Measurements from ENCODE around the gene BCL7C.

BCL7C gene

GRCh38 chr16:30927789-30928378, 34.0 kb upstream of the BCL7C start:
- TF ChIP-seq, protein P1, sequence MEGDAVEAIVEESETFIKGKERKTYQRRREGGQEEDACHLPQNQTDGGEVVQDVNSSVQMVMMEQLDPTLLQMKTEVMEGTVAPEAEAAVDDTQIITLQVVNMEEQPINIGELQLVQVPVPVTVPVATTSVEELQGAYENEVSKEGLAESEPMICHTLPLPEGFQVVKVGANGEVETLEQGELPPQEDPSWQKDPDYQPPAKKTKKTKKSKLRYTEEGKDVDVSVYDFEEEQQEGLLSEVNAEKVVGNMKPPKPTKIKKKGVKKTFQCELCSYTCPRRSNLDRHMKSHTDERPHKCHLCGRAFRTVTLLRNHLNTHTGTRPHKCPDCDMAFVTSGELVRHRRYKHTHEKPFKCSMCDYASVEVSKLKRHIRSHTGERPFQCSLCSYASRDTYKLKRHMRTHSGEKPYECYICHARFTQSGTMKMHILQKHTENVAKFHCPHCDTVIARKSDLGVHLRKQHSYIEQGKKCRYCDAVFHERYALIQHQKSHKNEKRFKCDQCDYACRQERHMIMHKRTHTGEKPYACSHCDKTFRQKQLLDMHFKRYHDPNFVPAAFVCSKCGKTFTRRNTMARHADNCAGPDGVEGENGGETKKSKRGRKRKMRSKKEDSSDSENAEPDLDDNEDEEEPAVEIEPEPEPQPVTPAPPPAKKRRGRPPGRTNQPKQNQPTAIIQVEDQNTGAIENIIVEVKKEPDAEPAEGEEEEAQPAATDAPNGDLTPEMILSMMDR (IDR thresholded peaks at IDR 0.05; ENCODE audit: low read length) = no peak
- TF ChIP-seq EZH2 (IDR thresholded peaks at IDR 0.05; ENCODE audit: borderline replicate concordance, low read length) = no peak
- H4K20me1 ChIP-seq (ENCODE audit: insufficient read depth, low read length) = no peaks in the 10 kb centered on the region
- no peaks in the 10 kb centered on the region for H3K9me2 ChIP-seq (ENCODE audit: low read depth, low read length)
- peak overlapping the region; percentile 16 for H3K27ac ChIP-seq (ENCODE audit: low read depth, low read length, poor library complexity, severe bottlenecking)
- H3K27me3 ChIP-seq (ENCODE audit: insufficient read depth, low read length) = no peaks in the 10 kb centered on the region
- H3F3A ChIP-seq (ENCODE audit: insufficient read depth, low read length) = no peaks in the 10 kb centered on the region
- H3K4me1 ChIP-seq (ENCODE audit: insufficient read depth, low read length, severe bottlenecking) = peaks cover 22% of the 10 kb centered on the region
- H3K79me2 ChIP-seq (ENCODE audit: insufficient read depth, low read length) = no peaks in the 10 kb centered on the region
- no peak overlapping the region for H3K4me3 ChIP-seq (ENCODE audit: low read depth, low read length, poor library complexity, severe bottlenecking)
- H3K9me3 ChIP-seq (ENCODE audit: low read length) = no peaks in the 10 kb centered on the region
- no peak overlapping the region for H2AFZ ChIP-seq (ENCODE audit: low read length)
- H3K9ac ChIP-seq (ENCODE audit: low read length) = no peak overlapping the region; the same call in 1 of the 2 replicates
- H3K36me3 ChIP-seq (ENCODE audit: insufficient read depth, low read length) = peaks cover 28% of the 10 kb centered on the region; the same call in 1 of the 2 replicates
- peak overlapping the region; percentile 21; the same call in 1 of the 2 replicates for H3K4me2 ChIP-seq (ENCODE audit: low read length)

GRCh38 chr16:30926937-30927788, 33.3 kb upstream of the BCL7C start:
- Histone ChIP-seq H3K27ac (ENCODE audit: low read depth, low read length, poor library complexity, severe bottlenecking) (peak overlapping the region; percentile 24), H3K36me3 (ENCODE audit: insufficient read depth, low read length) (peaks cover 24% of the 10 kb centered on the region; the same call in 1 of the 2 replicates)

DNA sequence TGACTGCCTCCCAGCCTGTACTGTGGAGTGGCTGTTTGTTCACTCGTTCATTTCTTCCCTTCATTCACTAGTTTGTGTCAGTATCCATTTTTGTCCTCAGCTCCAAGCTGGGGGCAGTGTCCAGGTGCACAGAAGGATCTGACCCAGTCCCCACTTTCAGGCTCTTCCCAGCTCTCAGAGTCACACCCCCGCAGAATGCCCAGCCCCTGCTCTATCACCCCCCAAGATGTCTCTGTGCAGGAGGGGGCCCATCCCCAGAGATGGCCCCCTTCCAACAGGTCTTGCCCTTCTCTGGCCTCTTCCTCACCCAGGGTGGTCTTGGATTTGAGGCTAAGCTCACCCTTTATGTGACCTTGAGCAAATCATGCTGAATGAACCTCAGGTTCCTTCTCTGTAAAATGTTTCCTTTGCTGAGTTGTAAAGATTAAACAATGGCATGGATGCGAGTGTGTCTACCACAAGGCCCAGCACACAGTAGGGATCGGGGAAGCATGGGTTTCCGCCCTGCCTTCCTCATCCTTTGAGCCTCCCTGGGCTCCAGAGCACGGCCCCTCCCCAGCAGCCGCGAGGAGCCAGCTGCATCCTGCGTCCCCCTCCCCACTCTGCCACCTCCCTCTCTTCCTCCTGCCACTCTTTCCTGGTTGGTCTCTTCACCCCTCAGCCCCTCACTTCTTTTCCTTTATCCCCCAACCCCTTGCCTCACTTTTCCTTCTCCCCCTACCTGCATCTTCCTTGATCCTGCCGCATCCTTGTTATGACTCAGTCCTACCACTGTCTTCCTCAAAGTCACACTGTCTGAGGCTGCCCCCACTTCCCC, 32.3 kb upstream of the BCL7C start:
- TF ChIP-seq EZH2 (IDR thresholded peaks at IDR 0.05; ENCODE audit: borderline replicate concordance, low read length) = no peak
- TF ChIP-seq, protein P1 (IDR thresholded peaks at IDR 0.05; ENCODE audit: low read length) = no peak

More at GRCh38 chr16:30926937-30927788, 33.3 kb upstream of the BCL7C start:
- Histone ChIP-seq H3K79me2 (ENCODE audit: insufficient read depth, low read length) (no peaks in the 10 kb centered on the region), H3K4me1 (ENCODE audit: insufficient read depth, low read length, severe bottlenecking) (peaks cover 22% of the 10 kb centered on the region), H3K4me3 (ENCODE audit: low read depth, low read length, poor library complexity, severe bottlenecking) (no peak overlapping the region), H3K9me3 (ENCODE audit: low read length) (no peaks in the 10 kb centered on the region), H3F3A (ENCODE audit: insufficient read depth, low read length) (no peaks in the 10 kb centered on the region), H4K20me1 (ENCODE audit: insufficient read depth, low read length) (no peaks in the 10 kb centered on the region), H3K9ac (ENCODE audit: low read length) (no peak overlapping the region; the same call in 1 of the 2 replicates), H3K4me2 (ENCODE audit: low read length) (peak overlapping the region; percentile 21; the same call in 1 of the 2 replicates), H2AFZ (ENCODE audit: low read length) (no peak overlapping the region), H3K9me2 (ENCODE audit: low read depth, low read length) (no peaks in the 10 kb centered on the region), H3K27me3 (ENCODE audit: insufficient read depth, low read length) (no peaks in the 10 kb centered on the region)
- no peak for TF ChIP-seq EZH2 (IDR thresholded peaks at IDR 0.05; ENCODE audit: borderline replicate concordance, low read length)
- TF ChIP-seq, protein P1 (IDR thresholded peaks at IDR 0.05; ENCODE audit: low read length) = no peak

More for the DNA sequence above, 32.3 kb upstream of the BCL7C start:
- Histone ChIP-seq H2AFZ (ENCODE audit: low read length) (no peak overlapping the region), H3K79me2 (ENCODE audit: insufficient read depth, low read length) (no peaks in the 10 kb centered on the region), H3K9me2 (ENCODE audit: low read depth, low read length) (no peaks in the 10 kb centered on the region), H3K27ac (ENCODE audit: low read depth, low read length, poor library complexity, severe bottlenecking) (peak overlapping the region; percentile 24), H4K20me1 (ENCODE audit: insufficient read depth, low read length) (no peaks in the 10 kb centered on the region), H3K27me3 (ENCODE audit: insufficient read depth, low read length) (no peaks in the 10 kb centered on the region), H3K36me3 (ENCODE audit: insufficient read depth, low read length) (peaks cover 18% of the 10 kb centered on the region; the same call in 1 of the 2 replicates), H3K4me3 (ENCODE audit: low read depth, low read length, poor library complexity, severe bottlenecking) (no peak overlapping the region), H3F3A (ENCODE audit: insufficient read depth, low read length) (no peaks in the 10 kb centered on the region), H3K9me3 (ENCODE audit: low read length) (no peaks in the 10 kb centered on the region), H3K9ac (ENCODE audit: low read length) (no peak overlapping the region; the same call in 1 of the 2 replicates), H3K4me2 (ENCODE audit: low read length) (no peak overlapping the region), H3K4me1 (ENCODE audit: insufficient read depth, low read length, severe bottlenecking) (peaks cover 27% of the 10 kb centered on the region)

All from OCI-LY1 (cell line).